GM21381 (cell line): Measurements from ENCODE around the gene CYP26B1.

ENCODE experiments used
- ATAC-seq: cut with Tn5 transposase; IDR thresholded peaks from one replicate; pipeline ENCODE4 v1.9.1; 2021; ENCODE audit warnings: mild to moderate bottlenecking, moderate library complexity; ENCODE audit not compliant: unreplicated experiment

Gene CYP26B1

GRCh38 chr2:72113847-72114692, 33.6 kb downstream of the CYP26B1 start:
- ATAC-seq = no peak

GRCh38 chr2:72112981-72113846, 34.4 kb downstream of the CYP26B1 start:
- ATAC-seq = no peak

DNA sequence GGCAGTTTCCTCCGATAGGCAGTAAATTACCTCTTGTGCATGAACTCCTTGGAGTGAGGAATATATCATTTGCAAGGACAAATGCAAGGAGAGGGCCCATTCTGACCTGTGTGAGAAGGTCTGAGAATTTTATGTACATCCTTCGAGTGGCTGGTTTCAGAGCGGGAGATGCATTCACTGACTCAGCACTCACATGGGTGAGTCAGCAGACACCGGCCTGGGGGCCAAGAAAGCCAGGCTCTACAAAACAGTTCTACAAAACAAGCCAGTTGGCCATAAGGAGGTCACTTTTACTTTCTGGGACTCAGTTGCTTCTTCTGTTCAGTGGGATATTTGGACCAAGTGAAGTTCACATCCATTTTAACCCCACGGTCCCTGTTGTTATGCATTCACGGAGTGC, 35.3 kb downstream of the CYP26B1 start:
- ATAC-seq = no peak

DNA sequence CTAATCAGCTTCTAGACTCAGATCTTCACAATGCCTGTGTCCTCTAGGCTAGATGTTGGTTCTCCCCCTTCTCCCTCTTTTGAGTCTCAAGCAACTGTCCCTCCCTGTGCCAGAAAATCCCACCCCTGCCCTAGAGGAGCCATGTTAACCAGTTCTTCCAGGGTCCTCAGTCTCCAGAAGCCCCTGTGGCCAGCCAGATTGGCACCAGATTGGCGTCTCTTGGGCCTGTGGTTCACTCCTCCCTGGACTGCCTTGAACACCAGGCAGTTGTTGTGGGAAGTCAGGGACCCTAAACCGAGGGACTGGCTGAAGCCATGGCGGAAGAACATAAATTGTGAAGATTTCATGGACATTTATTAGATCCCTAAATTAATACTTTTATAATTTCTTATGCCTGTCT, 36.6 kb downstream of the CYP26B1 start:
- no peak for ATAC-seq

DNA sequence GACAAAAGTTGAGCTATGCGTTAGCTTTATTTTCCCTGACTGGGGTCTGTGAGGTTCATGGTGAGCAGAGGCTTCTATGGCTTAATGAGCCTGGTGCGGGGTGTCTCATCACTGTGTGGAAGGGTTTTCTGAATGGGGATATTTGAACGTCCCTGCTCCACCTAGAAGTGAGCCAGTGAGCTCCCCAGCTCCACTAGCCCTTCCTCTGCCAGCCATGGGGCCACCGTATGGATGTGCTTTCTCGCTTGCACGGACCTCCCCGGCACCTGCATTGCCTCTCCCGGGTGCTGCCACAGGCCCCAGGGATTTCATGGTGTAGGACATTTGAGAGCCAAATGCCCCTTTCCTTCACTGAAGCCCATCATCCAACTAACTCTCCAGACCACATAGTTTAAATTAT, 37.8 kb downstream of the CYP26B1 start:
- no peak for ATAC-seq

DNA sequence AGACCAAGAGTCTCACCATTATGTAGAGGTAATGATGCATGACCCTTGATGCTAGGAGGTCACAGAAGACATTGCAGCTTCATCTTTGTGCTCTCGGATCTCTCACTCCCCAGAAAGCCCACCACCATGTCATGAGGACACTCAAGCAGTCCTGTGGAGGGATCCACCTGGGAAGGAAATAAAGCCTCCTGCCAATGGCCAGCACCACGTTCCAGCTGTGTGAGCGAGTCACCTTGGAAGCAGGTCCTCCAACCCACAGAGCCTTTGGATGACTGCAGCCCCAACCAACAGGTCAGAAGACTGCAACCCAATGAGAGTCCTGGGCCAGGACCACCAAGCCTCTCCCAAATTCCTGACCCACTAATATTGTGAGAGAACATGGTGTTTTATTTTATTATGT, 38.4 kb downstream of the CYP26B1 start:
- ATAC-seq = no peak

- ATAC-seq = no peak
Observed at GRCh38 chr2:72108121-72108520, 39.5 kb downstream of the CYP26B1 start.

DNA sequence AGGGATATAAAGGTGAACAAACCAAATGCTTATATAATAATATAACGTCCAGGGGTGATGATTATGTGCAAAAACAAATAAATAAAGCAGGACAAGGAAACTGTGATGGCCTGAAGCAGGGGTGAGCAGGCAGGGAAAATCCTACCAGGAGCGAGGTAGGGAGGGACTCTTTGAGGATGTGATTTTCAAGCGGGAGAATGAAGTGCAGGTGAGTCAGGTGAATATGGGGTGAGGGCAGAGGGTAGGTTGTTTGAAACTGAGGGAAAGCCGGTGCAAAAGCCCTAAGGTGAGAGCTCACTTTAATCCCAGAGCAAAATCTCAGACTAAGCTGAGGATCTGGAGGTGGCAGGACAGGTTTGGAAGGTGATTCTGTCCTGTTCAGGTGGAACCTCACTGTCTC, 40.7 kb downstream of the CYP26B1 start:
- no peak for ATAC-seq

GRCh38 chr2:72104821-72105588, 42.7 kb downstream of the CYP26B1 start:
- ATAC-seq = no peak

DNA sequence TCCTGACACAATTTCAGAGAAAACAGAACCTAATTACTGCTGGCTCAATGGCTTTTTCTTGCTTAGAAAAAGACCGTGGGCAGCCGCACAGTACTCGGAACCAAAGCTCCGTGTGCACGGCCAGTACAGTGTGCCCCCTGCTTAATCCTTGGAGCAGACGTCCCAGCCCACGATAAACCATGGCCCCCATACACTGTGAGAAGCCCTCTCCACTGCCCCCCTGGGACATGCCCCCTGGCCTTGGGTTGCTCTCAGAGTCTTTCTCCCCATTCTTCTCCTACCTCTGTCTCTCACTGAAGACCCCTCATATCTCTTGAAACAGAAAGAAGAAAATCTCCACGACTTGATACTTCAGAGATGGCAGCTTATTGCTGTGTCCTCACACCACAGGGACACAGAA, 44.0 kb downstream of the CYP26B1 start:
- ATAC-seq = no peak

GRCh38 chr2:72103161-72103560, 44.5 kb downstream of the CYP26B1 start:
- no peak for ATAC-seq

GRCh38 chr2:72098935-72099334, 48.7 kb downstream of the CYP26B1 start:
- ATAC-seq = no peak

DNA sequence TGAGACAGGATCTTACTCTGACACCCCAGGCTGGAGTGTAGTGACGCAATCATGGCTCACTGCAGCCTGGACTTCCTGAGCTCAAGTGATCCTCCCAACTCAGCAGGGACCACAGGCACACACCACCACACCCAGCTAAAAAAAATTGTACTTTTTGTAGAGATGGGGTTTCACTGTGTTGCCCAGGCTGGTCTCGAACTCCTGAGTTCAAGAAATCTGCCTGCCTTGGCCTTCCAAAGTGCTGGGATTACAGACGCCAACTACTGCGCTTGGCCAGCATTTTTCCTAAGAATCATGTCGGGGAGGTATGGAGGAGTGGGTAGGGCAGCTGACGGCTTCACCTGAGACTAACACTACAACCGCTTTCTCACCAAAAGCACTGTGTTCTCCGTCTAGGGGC, 50.4 kb downstream of the CYP26B1 start:
- ATAC-seq = no peak

DNA sequence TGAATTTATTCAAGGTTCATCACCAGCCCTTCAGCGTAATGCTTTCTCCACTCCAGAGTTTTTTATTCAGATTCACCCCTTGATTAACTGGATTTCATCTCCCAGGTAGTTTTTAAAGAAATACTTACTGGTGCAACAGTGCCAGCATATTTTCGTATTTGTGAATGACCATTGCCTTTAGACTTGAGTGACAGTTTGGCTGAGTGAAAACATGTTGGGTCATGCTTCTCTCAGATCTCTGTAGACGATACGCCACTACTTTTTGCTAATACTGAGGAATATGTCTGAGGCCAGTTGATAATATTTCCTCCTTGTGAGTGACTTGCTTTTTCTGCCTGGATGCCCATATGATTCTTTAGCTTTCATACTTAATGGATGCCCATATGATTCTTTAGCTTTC, 51.5 kb downstream of the CYP26B1 start:
- no peak for ATAC-seq

GRCh38 chr2:72095364-72095763, 52.3 kb downstream of the CYP26B1 start:
- ATAC-seq = no peak

DNA sequence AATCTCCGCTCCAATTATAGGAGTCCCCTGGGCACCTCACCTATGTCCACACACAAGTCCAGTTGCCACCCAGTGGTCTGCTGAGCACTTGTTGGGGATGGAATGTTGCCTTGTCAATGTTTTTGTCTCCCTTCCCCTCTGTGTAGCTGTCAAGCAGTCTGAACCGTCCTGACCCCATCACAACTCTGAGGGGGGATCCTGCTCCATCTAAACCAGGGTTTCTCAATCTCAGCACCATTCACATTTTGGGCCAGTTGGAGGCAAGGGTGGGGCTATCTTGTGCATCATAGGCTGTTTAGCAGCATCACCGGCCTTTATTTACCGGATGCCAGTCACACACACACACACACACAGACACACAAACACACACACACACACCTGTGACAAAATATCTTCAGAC, 53.0 kb downstream of the CYP26B1 start:
- no peak for ATAC-seq

DNA sequence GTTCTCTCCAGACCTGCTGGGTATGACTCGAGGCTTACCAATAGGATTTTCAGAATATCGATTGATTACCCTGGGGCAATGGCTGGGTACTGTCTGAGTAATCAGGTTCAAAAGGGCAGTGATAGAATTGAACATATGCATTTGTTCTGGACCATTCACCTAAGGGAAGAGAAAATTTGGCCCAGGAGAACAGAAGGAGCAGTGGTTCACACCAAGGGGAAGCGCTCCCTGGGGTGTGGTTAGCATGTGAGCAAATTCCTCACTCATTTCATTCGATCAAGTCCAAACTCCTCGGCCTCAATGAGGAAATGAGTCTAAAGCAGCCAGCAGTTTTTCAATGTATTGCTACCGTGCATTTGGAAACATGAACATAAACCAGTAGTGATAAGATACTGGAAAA, 55.6 kb downstream of the CYP26B1 start:
- no peak for ATAC-seq

- ATAC-seq = no peak
Observed at GRCh38 chr2:72090781-72091482, 56.7 kb downstream of the CYP26B1 start.

DNA sequence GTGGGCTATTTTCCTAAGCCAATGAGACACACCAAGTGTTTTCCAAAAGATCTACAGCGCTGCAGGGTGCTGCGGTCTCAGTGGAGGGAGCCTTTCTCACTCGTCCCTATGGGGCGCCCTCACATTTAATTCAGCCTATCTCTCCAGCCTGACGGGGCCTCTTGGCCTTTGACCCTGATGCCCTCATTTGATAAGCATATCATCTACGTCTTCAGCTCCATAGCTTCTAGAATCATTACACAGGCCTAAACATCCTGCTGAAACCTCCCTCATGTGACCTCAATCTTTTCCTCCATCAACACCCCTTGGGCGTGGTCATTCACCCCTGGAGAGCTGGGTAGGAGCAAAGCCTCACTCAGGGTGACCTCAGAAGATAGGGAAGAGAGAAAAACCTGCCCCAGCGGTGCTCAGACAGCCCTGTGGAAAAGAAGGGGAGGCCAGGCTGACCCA, 57.4 kb downstream of the CYP26B1 start:
- ATAC-seq = no peak

- no peak for ATAC-seq
Observed at GRCh38 chr2:72089537-72089936, 58.1 kb downstream of the CYP26B1 start.

GRCh38 chr2:72089028-72089427, 58.6 kb downstream of the CYP26B1 start:
- ATAC-seq = no peak
